ENCODE measurements around the gene BMP8B. TPM values are rescaled to one million over a fixed set of nuclear protein-coding genes. Genes with fewer than 3 reads are reported as not detected.

The BMP8B gene
- total and polyA plus RNA-seq, 2 of the 8 experiments (the other 6 are each of a cell fraction or from before 2014, with no cell fraction given) = 0.37 to 0.50 TPM

- Histone ChIP-seq H3K79me1 (ENCODE audit: low read depth, low read length) (no peaks in the 10 kb centered on the region), H3K56ac (replicated peaks; ENCODE audit: insufficient read length, low read depth, low read length) (no peak overlapping the region), H2BK120ac (replicated peaks; ENCODE audit: low read depth, low read length) (no peak overlapping the region), H3K23me2 (ENCODE audit: low read depth, low read length) (no peaks in the 10 kb centered on the region), H3K4me1 (replicated peaks in 1 of 4; ENCODE audit: control insufficient read depth in 3 of 4, insufficient read depth in 4 of 4, low read length in 3 of 4) (no peaks in the 10 kb centered on the region), H3K14ac (ENCODE audit: insufficient read length) (no peak overlapping the region), H3K9ac (replicated peaks in 1 of 4; ENCODE audit: extremely low read depth in 1 of 4, low read depth in 3 of 4, low read length in 3 of 4) (no peak overlapping the region), H3K27ac (ENCODE audit: low read depth, low read length) (no peak overlapping the region), H2AFZ (ENCODE audit: low read length) (no peak overlapping the region), H3K23ac (ENCODE audit: insufficient read length) (no peak overlapping the region), H2BK15ac (ENCODE audit: low read length) (no peak overlapping the region), H3K4ac (replicated peaks; ENCODE audit: insufficient read length, low read depth, low read length) (no peak overlapping the region), H4K91ac (replicated peaks; ENCODE audit: insufficient read length, low read length) (no peak overlapping the region), H2AK5ac (ENCODE audit: low read depth, low read length) (no peak overlapping the region), H2BK5ac (ENCODE audit: low read depth, low read length) (no peak overlapping the region), H3K79me2 (ENCODE audit: control insufficient read depth in 1 of 2, insufficient read depth in 2 of 2, low read length in 2 of 2) (no peaks in the 10 kb centered on the region), H2BK12ac (ENCODE audit: low read depth, low read length) (no peak overlapping the region), H3K9me3 (ENCODE audit: insufficient read depth in 2 of 2, low read depth in 1 of 2, low read length in 1 of 2) (no peaks in the 10 kb centered on the region), H3K18ac (ENCODE audit: extremely low read depth, low read length) (no peak overlapping the region), H2BK20ac (ENCODE audit: low read length) (no peak overlapping the region), H4K5ac (ENCODE audit: insufficient read length, low read depth, low read length) (no peak overlapping the region), H4K8ac (ENCODE audit: extremely low read depth, insufficient read depth, low read length) (no peak overlapping the region), H3K27me3 (replicated peaks in 1 of 4; ENCODE audit: control insufficient read depth in 3 of 4, extremely low read depth in 1 of 4, insufficient read depth in 3 of 4, low read length in 3 of 4) (no peaks in the 10 kb centered on the region), H4K20me1 (replicated peaks in 1 of 2; ENCODE audit: control insufficient read depth in 1 of 2, insufficient read depth in 2 of 2, low read length in 2 of 2) (peaks cover 2 to 15% of the 10 kb centered on the region in 2 experiments), H3K4me3 (ENCODE audit: extremely low read depth in 1 of 4, insufficient read depth in 2 of 4, low read depth in 3 of 4, low read length in 4 of 4) (no peak overlapping the region), H3K36me3 (ENCODE audit: control insufficient read depth in 2 of 4, insufficient read depth in 4 of 4, low read length in 3 of 4) (peaks cover 15 to 57% (median 34%) of the 10 kb centered on the region in 4 experiments; a peak in 7 of 8 replicates), H3K4me2 (ENCODE audit: insufficient read depth in 1 of 2, low read depth in 2 of 2, low read length in 2 of 2) (no peak overlapping the region)
- CTCF ChIA-PET (ENCODE audit: partially characterized antibody) = interaction anchor here (1.1 to 1.6 kb wide), 2 partner anchors 9 to 15 kb away, joined by 3 to 4 read pairs; no protein-coding TSS in a partner anchor
- WGBS, 2 experiments (ENCODE audit: extremely low coverage in 1 of 2, insufficient coverage in 1 of 2, insufficient read length in 1 of 2, insufficient replicate concordance in 2 of 2, low coverage in 1 of 2, low lambda C conversion rate in 2 of 2, missing lambda C conversion rate in 1 of 2) = 90% methylated on average over 6 of the region's 6 CpGs; no CpG with 5 or more reads in 1 of the 2 experiments
- POLR2A ChIA-PET (ENCODE audit: partially characterized antibody) = no interaction called here
- no peak for DNase-seq (ENCODE audit: low read depth in 1 of 2, low spot score in 2 of 2)
- FAIRE-seq = no peak
- TF ChIP-seq SIN3A (conservative IDR thresholded peaks at IDR 0.05 in 1 of 2, IDR thresholded peaks at IDR 0.05 in 1 of 2; ENCODE audit: low read depth in 1 of 2, low read length in 2 of 2) = no peak
- no peak for TF ChIP-seq BRCA1 (IDR thresholded peaks at IDR 0.05; ENCODE audit: low read depth, low read length)
- TF ChIP-seq BCL11A (IDR thresholded peaks at IDR 0.05; ENCODE audit: low read depth in 2 of 2, low read length in 2 of 2) = no peak
- no peak for TF ChIP-seq KDM4A (IDR thresholded peaks at IDR 0.05; ENCODE audit: low read depth, low read length, severe bottlenecking)
- TF ChIP-seq SP1 (IDR thresholded peaks at IDR 0.05; ENCODE audit: low read depth, low read length) = no peak
- TF ChIP-seq MAX (IDR thresholded peaks at IDR 0.05) = no peak
- TF ChIP-seq CTCF (IDR thresholded peaks at IDR 0.05; ENCODE audit: control extremely low read depth in 1 of 3, insufficient read depth in 1 of 3, low read depth in 1 of 3, low read length in 3 of 3) = no peak
- TF ChIP-seq ASH2L (IDR thresholded peaks at IDR 0.05; ENCODE audit: low read length) = no peak
- no peak for TF ChIP-seq SIX5 (IDR thresholded peaks at IDR 0.05; ENCODE audit: low read depth, low read length)
- TF ChIP-seq EGR1 (IDR thresholded peaks at IDR 0.05; ENCODE audit: borderline replicate concordance, low read depth, low read length) = no peak
- no peak for TF ChIP-seq TBP (IDR thresholded peaks at IDR 0.05; ENCODE audit: low read depth, low read length)
- TF ChIP-seq CBX5 (IDR thresholded peaks at IDR 0.05; ENCODE audit: low read depth, low read length) = no peak
These were observed 36.0 kb downstream of the BMP8B start for GRCh38 chr1:39752703-39753102.
